Kidney (tissue), 14 donors: ENCODE measurements around the gene CCDC85C. TPM values are rescaled to one million over a fixed set of nuclear protein-coding genes. Genes with fewer than 3 reads are reported as not detected.

Source experiments
- DNase-seq, 5 donors: peaks; one replicate each; pipeline ENCODE4 v3.0.0-alpha.2; 2013 to 2020
- FAIRE-seq: peaks from 2 replicates; lab custom pipeline; 2012; peaks lifted over from hg19 to GRCh38; lab: Jason Lieb, UNC
- H3K27ac ChIP-seq, 2 donors: one replicate each; pipeline ENCODE4 v1.7.0; 2013; ENCODE audit warnings: low read depth in 2 of 2, low read length in 2 of 2, inconsistent platforms in 1 of 2
- H3K27me3 ChIP-seq: one replicate; pipeline ENCODE4 v1.7.1; 2013; ENCODE audit warnings: low read length, inconsistent platforms; ENCODE audit not compliant: control insufficient read depth, insufficient read depth
- H3K36me3 ChIP-seq, 3 donors: one replicate each; pipeline versions ENCODE4 v1.7.0 to v1.7.1; 2013; ENCODE audit warnings: low read length in 3 of 3, control low read depth in 1 of 3, inconsistent platforms in 1 of 3; ENCODE audit not compliant: insufficient read depth in 3 of 3, control insufficient read depth in 2 of 3
- H3K4me1 ChIP-seq, 3 donors: one replicate each; pipeline versions ENCODE4 v1.7.0 to v1.7.1; 2013; ENCODE audit warnings: low read length in 3 of 3, inconsistent platforms in 1 of 3, low read depth in 1 of 3; ENCODE audit not compliant: control insufficient read depth in 2 of 3, insufficient read depth in 2 of 3
- H3K4me3 ChIP-seq, 3 donors: one replicate each; pipeline versions ENCODE4 v1.7.0 to v1.8.1; 2013; ENCODE audit warnings: low read length in 3 of 3, control low read depth in 1 of 3, inconsistent platforms in 1 of 3
- H3K9ac ChIP-seq, 3 donors: one replicate each; pipeline versions ENCODE4 v1.7.0 to v1.7.1; 2013; ENCODE audit warnings: low read length in 3 of 3, control low read depth in 1 of 3, inconsistent platforms in 1 of 3
- H3K9me3 ChIP-seq, 3 donors: one replicate each; pipeline versions ENCODE4 v1.7.0 to v1.7.1; 2013; ENCODE audit warnings: low read length in 3 of 3, control low read depth in 1 of 3, inconsistent platforms in 1 of 3; ENCODE audit not compliant: control insufficient read depth in 2 of 3, insufficient read depth in 1 of 3
- intact Hi-C: fragments of 100-400 bp; cut with DNase I; formaldehyde crosslinking; loops from one replicate; pipeline ENCODE4 v1.11.1; 2022
- polyA plus RNA-seq: library from polyadenylated mRNA; stranded (reverse); fragments of 350-450 nt; fragmentation: Illumina TruSeq; extraction: RNeasy Lipid Tissue Mini Kit (QIAGEN cat#74804); gene quantifications from one replicate; pipeline ENCODE4 v1.2.3, GENCODE V29; 2014; ENCODE audit warnings: low read depth, low replicate concordance; ENCODE audit not compliant: insufficient read depth
- total RNA-seq: library from RNA; stranded (reverse); fragmentation: NEBNext Ultra II Directional; extraction: Animal tissue kit (Norgen Biotek cat#: 25700); gene quantifications from one replicate; pipeline ENCODE4 v1.2.1, GENCODE V29; 2021
- TF ChIP-seq, protein P1 (sequence below): IDR thresholded peaks from 3 replicates; pipeline ENCODE4 v1.5.1; 2012; ENCODE audit warnings: mild to moderate bottlenecking, moderate library complexity, borderline replicate concordance; ENCODE audit not compliant: insufficient read depth; ENCODE audit errors: extremely low read depth
- donor health status: control.
- donor health status: control.
- donor health status: control.
- donor health status: control.
- donor health status: control.
- donor health status: DM: yes; HTN: yes; CAD: no.
- donor health status: Normal renal cell carcinoma (clear cell type).

The CCDC85C gene
- total and polyA plus RNA-seq, 2 donors from 2014 or later = 14.7 to 21.4 TPM

- DNase-seq (no peak), FAIRE-seq (no peak)
- H3K9me3 ChIP-seq = no peaks in the 10 kb centered on the region
- TF ChIP-seq, protein P1, sequence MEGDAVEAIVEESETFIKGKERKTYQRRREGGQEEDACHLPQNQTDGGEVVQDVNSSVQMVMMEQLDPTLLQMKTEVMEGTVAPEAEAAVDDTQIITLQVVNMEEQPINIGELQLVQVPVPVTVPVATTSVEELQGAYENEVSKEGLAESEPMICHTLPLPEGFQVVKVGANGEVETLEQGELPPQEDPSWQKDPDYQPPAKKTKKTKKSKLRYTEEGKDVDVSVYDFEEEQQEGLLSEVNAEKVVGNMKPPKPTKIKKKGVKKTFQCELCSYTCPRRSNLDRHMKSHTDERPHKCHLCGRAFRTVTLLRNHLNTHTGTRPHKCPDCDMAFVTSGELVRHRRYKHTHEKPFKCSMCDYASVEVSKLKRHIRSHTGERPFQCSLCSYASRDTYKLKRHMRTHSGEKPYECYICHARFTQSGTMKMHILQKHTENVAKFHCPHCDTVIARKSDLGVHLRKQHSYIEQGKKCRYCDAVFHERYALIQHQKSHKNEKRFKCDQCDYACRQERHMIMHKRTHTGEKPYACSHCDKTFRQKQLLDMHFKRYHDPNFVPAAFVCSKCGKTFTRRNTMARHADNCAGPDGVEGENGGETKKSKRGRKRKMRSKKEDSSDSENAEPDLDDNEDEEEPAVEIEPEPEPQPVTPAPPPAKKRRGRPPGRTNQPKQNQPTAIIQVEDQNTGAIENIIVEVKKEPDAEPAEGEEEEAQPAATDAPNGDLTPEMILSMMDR = no peak
- H3K9ac ChIP-seq = no peak overlapping the region
- H3K27ac ChIP-seq = no peak overlapping the region
- H3K4me3 ChIP-seq = no peak overlapping the region
- H3K27me3 ChIP-seq = no peaks in the 10 kb centered on the region
- intact Hi-C loops = no loop called here
- no peaks in the 10 kb centered on the region for H3K36me3 ChIP-seq
- H3K4me1 ChIP-seq = peaks cover 0 to 23% (median 19%) of the 10 kb centered on the region in 3 donors
Observed at GRCh38 chr14:99584823-99585222, 19.2 kb downstream of the CCDC85C start.

DNA sequence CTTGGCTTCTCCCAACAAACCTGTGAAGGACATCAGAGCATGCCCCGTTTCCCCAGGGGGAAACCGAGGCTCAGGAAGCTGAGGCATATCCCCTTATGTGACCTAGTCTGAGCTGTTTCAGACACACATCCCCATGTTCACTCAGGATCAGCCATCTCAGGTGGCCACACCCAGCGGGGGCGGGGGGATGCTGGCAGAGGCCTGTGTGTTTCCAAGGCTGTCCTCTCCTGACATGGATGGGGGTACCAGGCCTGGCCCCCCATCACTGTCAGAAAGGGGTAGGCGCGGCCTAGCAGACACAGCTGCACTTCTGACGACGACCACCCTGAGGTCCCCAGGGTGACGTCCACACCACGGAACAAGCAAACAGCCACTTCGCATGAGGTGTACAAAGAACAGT is 22.1 kb downstream of the CCDC85C start:
- Histone ChIP-seq H3K4me1 (peaks cover 0 to 29% (median 13%) of the 10 kb centered on the region in 3 donors), H3K4me3 (no peak overlapping the region), H3K27me3 (no peaks in the 10 kb centered on the region), H3K9me3 (no peaks in the 10 kb centered on the region), H3K36me3 (no peaks in the 10 kb centered on the region), H3K27ac (no peak overlapping the region), H3K9ac (no peak overlapping the region)
- TF ChIP-seq, protein P1 = no peak
- FAIRE-seq = no peak
- intact Hi-C loops = no loop called here
- DNase-seq = peak in 1 of 5 donors; percentile 52

DNA sequence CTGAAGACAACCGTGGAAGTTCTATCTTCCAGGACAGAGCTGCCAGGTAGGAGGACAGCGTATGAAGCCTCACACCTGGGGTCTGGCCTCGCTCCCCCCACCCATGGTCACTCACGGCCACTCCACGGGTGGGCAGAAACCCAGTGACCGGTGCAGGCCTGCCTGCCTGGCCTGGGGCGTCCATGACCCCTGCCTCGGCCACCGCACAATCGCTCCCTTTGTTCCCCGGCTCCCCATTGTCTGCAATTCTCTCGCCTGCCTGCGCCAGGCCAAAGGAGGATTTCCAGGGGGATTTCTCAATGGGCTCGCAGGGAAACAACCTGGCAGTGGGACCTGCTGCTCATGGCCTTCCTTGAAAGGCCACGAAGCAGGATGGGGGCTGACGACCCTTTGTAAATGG is 22.6 kb downstream of the CCDC85C start:
- no peak for FAIRE-seq
- no peak overlapping the region for H3K4me3 ChIP-seq
- no peak overlapping the region for H3K27ac ChIP-seq
- TF ChIP-seq, protein P1 = no peak
- H3K4me1 ChIP-seq = peaks cover 0 to 34% (median 19%) of the 10 kb centered on the region in 3 donors
- H3K9ac ChIP-seq = no peak overlapping the region
- intact Hi-C loops = no loop called here
- H3K36me3 ChIP-seq = no peaks in the 10 kb centered on the region
- no peaks in the 10 kb centered on the region for H3K9me3 ChIP-seq
- DNase-seq = peak in 1 of 5 donors; percentile 46
- no peaks in the 10 kb centered on the region for H3K27me3 ChIP-seq

GRCh38 chr14:99579903-99580571 is 24.0 kb downstream of the CCDC85C start:
- FAIRE-seq (no peak), DNase-seq (peak; percentile 78 to 89 (median 85))
- Histone ChIP-seq H3K4me3 (no peak overlapping the region), H3K9me3 (no peaks in the 10 kb centered on the region), H3K27ac (peak overlapping the region; percentile 61 to 73), H3K9ac (peak overlapping the region in 1 of 3 donors; percentile 60), H3K4me1 (peaks cover 0 to 42% (median 29%) of the 10 kb centered on the region in 3 donors), H3K36me3 (no peaks in the 10 kb centered on the region), H3K27me3 (no peaks in the 10 kb centered on the region)
- intact Hi-C loops = no loop called here
- TF ChIP-seq, protein P1 = no peak
